Measurements from ENCODE around the gene SAC3D1.

DNA sequence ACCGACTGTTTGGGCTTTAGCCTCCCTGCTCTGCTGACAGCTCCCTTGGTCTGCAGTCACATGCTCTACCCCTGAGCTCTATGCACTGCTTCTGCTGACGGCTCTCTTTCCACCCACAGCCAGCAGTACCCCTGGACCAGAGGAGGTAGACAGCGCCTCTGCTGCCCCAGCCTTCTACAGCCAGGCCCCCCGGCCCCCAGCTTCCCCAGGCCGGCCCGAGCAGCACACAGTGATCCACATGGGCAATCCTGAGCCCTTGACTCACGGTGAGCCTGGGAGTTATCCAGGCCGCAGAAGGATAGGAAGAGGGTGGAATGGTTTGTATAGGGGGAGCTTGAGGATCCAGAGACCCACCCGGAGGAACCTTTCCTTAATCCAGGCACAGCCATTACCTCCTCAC is 45.8 kb downstream of the SAC3D1 start:
- TF ChIP-seq POLR2AphosphoS5 (IDR thresholded peaks at IDR 0.05) (no peak), POLR2A (IDR thresholded peaks at IDR 0.05) (no peak)
- TF ChIP-seq, protein P1, sequence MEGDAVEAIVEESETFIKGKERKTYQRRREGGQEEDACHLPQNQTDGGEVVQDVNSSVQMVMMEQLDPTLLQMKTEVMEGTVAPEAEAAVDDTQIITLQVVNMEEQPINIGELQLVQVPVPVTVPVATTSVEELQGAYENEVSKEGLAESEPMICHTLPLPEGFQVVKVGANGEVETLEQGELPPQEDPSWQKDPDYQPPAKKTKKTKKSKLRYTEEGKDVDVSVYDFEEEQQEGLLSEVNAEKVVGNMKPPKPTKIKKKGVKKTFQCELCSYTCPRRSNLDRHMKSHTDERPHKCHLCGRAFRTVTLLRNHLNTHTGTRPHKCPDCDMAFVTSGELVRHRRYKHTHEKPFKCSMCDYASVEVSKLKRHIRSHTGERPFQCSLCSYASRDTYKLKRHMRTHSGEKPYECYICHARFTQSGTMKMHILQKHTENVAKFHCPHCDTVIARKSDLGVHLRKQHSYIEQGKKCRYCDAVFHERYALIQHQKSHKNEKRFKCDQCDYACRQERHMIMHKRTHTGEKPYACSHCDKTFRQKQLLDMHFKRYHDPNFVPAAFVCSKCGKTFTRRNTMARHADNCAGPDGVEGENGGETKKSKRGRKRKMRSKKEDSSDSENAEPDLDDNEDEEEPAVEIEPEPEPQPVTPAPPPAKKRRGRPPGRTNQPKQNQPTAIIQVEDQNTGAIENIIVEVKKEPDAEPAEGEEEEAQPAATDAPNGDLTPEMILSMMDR (IDR thresholded peaks at IDR 0.05), result no peak
